Transverse colon (tissue), 4 donors: Measurements from ENCODE around the gene PRSS1.
"Not testable (repeated sequence)": the region's sequence is repeated elsewhere in the genome, so short reads cannot be mapped to it uniquely, and the experiment has no call there.

Source experiments
- CTCF ChIP-seq, 5 experiments: fragments of 200-600 bp in 3 of 5; fragments of 450-650 bp in 2 of 5; sonication (generic) in 3 of 5; IDR thresholded peaks; 1 replicate in 2 of 5; 2 replicates in 3 of 5; pipeline ENCODE4 v1.5.1; 2016 to 2017; ENCODE audit warnings: antibody characterized with exemption in 5 of 5, inconsistent platforms in 3 of 5, mild to moderate bottlenecking in 2 of 5, moderate library complexity in 1 of 5
- EP300 ChIP-seq: sonication (generic); formaldehyde crosslinking; IDR thresholded peaks from one replicate; pipeline ENCODE4 v1.6.1; 2017; ENCODE audit warnings: antibody characterized with exemption, low read depth
- POLR2A ChIP-seq: fragments of 450-650 bp; IDR thresholded peaks from one replicate; pipeline ENCODE4 v1.6.1; 2016; ENCODE audit warnings: antibody characterized with exemption, mild to moderate bottlenecking, moderate library complexity
- POLR2AphosphoS5 ChIP-seq, 3 donors: sonication (generic); formaldehyde crosslinking; IDR thresholded peaks; one replicate each; pipeline ENCODE4 v1.6.1; 2016; ENCODE audit warnings: antibody characterized with exemption in 3 of 3

DNA sequence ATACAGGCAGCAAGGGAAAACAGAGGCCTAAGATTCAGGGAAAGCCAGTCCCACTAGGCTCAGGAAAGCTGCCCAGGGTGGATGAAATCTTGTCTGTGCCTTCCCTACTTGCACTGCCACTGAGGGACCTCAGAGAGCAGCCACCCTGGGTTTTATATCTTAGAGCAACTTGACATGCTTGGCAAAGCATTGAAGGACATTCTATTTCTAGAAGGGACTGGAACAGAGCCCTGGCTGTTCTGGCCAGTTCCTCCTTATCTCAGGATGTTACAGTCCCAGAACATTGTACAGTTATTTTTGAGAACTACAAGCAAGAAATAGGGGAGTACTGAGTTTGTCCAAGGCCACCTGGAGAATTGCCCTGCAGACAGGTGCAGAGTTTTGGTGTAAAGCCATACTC is 7.3 kb upstream of the PRSS1 start:
- TF ChIP-seq POLR2A; CTCF (IDR thresholded peaks at IDR 0.05); POLR2AphosphoS5 (IDR thresholded peaks at IDR 0.05); EP300: not testable (repeated sequence)
